HG02852 (cell line): ENCODE results near the gene ATP2C2.

Source experiments
- ATAC-seq: cut with Tn5 transposase; IDR thresholded peaks from one replicate; pipeline ENCODE4 v1.9.1; 2021; ENCODE audit warnings: mild to moderate bottlenecking, moderate library complexity; ENCODE audit not compliant: unreplicated experiment

ATP2C2 gene

DNA sequence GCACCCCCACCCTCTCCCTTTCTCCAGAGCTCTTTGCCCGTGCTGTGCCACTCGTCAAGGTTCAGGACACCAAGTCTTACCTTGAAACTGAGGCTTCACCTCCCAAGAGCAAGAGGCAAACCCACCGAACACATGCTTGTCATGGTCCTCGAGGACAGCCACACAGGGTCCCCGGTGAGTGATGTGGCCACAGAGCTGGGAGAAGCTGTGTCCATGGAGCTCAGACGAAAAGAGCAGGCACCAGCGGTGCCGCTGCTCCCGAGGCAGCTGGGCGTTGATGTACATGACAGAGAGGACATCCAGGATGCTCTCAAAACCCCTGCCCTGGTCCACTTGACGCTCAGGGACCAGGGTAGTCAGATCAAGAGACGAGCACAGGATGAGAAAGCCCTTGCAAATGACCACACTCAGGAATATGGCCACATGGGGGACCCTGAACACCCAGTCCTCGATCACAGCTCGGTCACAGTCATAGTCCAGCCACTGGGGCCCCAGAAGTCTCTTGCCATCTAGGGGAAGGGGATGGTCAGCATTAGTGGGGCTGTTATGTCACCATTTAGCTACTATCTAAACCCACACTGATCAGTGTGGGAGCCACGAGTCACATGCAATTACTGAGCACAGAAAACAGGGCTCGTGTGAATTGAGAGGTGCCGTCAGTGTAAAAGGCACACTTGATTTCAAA is 118.4 kb downstream of the ATP2C2 start:
- no peak for ATAC-seq

DNA sequence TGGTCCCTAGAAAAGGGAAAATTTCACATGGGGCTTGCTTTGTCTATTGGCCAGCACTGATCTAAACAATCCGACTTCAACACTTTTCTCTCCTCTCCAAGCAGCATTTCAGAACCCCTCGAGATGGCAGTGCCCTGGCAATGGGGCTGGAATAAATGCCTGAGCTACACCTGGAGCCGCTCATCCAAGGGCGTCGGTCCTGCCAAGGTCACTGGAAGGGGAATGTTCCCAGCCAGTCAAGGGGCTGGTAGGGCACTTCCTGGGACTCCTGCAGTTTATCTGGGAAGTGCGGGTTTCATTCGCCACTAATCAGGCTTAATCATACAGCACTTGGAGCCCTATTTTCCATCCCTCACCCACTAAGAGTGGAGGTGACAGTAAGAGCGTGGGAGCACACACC is 119.0 kb downstream of the ATP2C2 start:
- no peak for ATAC-seq

DNA sequence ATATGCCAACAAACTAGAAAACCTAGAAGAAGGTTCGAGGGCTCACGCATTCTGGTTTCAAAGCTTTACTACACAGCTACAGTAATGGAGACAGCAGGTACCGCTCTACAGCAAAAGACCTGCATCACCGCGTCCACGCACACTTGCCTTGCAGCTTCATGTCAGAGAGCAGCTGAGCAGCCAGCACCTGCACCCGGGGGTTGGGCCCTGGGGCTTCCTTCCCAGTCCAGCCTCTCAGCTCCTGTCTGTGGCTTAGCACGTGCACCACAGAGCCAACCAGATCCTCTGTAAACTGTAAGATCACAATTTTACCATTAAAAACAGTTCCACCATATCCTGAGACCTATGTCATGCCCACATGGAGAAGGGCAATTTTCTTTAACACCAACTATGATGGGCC is 120.8 kb downstream of the ATP2C2 start:
- ATAC-seq = no peak

DNA sequence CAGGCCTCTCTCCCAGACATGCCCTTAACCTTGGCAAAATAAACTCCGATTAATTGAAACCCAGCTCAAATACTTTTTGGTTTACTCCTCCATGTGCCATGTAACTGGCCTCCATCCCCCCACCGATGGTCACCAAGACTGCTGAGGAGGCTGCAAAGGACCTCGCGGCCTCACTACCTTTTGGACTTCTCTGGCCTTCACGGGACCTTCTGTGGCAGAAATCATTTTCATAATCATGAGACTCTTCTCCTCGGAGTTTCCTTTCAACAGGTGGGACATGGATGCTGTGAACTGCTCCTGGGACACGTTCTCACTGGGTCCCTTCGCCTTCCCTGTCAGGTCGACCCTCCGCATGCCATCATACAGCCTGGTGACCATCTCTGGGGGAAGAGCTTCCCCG is 127.2 kb downstream of the ATP2C2 start:
- no peak for ATAC-seq

DNA sequence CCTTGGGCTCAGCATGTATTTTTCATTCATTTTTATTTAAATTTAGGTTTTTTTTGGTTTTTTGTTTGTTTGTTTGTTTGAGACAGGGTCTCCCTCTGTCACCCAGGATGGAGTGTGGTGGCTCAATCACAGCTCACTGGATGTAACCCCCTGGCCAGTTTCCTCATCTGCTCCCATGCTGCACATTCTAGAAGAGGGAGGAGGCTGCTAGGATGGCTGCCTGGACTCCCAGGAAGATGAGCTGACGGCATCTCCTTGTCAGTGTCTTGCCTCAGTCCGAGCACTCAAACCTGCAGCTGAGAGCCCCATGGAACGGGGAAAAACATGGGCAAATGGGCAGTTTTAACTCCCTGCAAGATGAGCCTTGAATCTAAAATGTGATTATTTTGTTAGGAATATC is 128.7 kb downstream of the ATP2C2 start:
- no peak for ATAC-seq

DNA sequence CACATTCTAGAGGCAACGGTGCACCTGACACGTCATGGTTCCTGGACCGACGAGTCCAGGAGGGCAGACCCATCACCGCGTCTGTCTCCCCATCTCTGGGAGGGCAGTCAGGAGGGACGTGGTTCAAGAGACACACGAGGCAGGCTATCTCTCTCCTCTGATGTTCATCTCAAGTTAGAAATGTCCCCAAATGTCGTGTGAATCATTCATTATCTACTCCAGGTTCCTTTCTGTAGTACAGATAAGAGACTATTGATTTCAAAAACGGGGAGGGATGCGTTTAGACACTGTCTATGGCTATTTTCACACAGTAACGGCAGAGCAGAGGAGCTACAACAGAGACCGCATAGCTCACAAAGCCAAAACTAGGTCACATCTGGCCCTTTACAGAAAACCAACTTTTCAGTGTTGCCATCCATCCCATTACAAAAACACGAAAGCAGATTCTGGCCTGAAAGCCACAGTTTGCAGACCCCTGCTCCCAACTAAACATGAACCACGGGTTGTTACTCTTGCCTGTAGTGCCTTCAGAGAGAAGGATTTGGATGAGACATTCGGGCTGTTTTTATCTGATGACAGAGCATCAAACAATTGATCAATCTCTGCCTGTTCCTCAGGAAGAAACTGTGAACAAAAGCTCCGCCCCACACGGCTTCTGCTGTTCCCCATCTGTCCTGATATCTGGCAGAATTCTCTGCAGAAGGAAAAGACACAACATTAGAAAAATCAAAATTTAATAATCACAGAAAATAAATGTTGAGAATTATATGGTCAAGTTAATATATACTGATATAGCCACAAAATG is 129.3 kb downstream of the ATP2C2 start:
- no peak for ATAC-seq

DNA sequence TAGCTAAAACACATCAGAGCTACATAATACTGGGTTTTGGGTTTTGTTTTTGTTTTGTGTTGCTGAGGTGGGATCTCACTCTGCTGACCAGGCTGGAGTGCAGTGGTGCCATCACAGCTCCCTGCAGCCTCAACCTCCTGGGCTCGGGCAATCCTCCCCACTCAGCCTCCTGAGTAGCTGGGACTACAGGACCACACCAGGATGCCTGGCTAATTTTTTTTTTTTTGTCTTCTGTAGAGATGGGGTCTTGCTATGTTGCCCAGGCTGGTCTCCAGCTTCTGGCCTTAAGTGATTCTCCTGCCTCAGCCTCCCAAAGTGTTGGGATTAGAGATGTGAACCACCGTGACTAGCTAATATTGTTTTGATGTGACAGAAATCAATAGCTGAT is 129.9 kb downstream of the ATP2C2 start:
- no peak for ATAC-seq

DNA sequence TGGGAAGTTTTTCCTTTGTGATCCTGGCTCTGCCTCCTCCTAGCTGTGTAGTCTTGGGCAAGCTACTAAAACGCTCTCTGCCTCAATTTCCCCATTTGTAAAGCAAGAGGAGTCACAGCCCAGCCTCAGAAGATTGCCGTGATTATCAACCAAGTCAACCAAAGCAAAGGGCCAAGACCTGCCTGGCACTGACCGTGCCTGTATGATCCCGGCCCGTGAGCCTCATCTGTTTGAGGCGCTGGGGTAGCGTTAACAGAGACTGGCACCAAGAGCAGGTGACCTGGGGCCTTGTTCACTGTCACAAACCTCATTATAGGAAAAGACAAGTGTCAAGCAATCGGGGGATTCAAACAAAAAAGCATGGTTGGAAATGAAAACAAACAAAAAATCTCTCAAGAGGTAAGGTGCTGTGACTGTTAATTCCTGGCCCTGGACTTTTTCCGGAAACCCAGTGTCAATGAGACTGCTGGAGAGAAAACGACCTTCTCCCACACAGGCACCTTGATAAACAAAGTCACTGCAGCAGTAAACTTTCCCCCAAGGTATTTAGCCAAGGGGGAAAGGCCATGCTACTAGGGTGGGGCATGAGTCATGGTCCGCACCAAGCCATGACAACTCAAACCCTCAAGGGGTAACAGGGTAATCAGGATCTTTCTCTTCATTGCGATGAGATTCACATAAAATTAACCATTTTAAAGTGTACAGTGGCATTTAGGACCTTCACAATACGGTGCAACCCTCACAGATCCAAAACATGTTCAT is 130.7 kb downstream of the ATP2C2 start:
- no peak for ATAC-seq

DNA sequence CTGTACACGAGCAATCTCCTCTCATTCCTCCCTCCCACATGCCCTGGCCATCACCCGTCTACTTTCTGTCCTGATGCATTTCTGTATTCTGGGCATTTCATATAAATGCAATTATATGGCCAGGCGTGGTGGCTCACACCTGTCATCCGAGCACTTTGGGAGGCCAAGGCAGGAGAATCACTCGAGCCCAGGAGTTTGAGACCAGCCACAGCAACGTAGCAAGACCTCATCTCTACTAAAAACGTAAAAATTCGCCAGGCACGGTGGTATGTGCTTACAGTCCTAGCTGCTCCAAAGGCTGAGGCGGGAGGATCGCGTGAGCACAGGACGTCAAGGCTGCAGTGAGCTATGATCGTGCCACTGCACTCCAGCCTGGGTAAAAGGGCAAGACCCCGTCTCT is 131.3 kb downstream of the ATP2C2 start:
- no peak for ATAC-seq

DNA sequence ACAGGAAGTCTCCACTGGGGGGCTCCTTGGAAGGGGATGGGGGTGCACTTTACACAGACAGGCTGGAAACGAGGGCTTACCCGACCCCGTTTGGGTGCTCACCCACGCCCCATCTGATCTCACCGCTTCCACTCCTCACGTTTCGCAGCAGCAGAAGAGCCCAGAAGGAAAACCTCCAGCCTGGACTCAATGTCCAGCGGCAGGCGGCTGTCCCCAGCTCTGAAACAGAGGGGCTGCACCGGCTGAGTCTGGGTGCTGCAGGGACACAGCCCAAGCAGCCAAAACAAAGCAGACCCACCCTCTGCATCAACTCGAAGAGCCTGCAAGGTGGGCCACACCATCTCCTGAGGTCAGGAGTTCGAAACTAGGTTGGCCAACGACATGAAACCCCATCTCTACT is 132.2 kb downstream of the ATP2C2 start:
- no peak for ATAC-seq

DNA sequence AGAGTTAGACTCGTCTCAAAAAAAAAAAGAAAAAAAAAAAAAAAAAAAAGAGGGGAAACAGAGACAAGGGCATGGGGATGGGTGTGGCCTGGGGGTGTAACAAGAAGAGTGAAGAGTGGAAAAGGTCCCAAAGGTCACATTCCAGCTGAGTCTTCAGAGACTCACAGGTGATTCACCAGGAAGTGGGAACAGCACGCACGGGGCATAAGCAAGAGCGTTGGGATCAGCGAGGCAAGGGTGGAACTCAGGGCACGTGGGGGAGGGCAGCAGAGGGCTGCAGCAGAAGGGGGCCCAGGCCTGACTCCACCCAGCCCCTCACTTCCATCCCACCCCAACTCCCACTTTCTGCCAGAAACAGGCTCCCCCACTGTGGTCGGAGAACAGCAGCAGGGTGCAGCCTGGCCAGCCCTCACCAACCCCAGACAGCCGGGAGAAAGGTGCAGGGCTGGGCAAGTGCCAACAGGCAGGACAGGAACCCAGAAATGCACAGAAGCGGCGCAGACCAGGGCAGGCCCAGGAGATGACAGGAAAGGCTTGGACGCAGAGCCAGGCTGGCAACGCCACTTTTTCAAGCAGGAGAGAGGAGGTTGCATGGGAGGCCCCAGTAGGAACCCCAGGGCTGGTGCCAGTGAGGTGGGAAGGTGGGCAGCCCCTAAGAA is 132.9 kb downstream of the ATP2C2 start:
- ATAC-seq = no peak

DNA sequence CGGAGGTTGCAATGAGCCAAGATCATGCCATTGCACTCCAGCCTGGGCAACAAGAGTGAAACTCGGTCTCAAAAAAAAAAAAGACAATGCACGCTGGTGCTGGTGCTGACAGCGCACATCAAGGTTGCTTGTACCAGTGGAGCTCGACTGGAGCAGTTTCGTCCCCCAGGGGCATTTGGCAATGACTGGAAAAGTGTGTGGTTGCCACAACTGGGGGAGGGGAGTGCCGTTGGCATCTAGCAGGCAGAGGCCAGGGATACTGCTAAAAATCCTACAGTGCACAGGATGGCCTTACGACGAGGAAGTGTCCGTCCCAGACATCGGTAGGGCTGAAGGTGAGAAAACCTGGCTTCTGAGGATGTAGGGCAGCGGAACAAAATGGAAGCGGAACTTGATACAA is 133.7 kb downstream of the ATP2C2 start:
- ATAC-seq = no peak

DNA sequence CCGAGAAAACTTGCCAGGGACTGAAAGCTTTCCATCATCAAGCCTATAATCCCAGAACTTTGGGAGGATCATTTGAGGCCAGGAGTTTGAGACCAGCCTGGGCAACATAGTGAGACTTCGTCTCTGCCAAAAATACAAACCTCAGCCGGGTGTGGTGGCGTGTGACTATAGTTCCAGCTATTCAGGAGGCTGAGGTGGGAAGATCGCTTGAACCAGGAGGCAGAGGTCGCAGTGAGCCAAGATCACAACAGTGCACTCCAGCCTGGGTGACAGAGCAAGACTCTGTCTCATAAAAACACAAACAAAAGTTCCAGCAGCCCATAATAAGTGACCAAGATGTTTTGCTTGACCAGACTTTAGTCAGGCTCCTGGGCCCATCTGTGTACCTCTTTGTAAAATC is 134.2 kb downstream of the ATP2C2 start:
- no peak for ATAC-seq

DNA sequence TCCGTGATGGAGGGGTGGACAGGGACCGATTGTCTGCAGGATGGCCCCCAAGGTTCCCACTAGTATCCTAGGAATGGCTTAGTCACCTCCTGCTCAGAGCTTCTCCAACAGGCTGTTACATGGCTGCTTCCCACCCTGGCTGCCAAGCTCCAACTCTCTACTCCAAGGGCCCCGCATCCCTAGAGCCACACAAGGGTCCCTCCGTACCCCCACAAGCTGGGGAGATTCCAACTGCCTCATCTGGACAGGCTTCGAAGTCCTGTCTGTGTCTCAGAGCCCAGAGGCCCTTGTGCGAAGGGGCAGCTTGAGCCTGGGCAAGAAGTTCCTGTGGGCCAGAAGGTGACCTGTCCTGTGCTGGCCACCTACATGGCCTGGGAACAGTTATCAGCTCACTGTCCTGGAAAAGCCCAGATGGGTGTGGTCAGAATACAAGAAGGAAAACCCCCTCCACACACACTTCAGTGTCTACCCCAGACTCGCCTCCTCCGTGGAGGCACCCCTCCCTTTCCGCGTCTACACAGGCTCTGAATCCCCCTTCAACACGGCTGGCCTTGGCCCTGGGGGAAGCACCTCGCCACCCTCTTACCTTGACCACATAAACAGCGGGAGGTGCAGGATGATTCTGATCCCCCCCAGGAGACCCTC is 135.5 kb downstream of the ATP2C2 start:
- ATAC-seq = peak; percentile 1

DNA sequence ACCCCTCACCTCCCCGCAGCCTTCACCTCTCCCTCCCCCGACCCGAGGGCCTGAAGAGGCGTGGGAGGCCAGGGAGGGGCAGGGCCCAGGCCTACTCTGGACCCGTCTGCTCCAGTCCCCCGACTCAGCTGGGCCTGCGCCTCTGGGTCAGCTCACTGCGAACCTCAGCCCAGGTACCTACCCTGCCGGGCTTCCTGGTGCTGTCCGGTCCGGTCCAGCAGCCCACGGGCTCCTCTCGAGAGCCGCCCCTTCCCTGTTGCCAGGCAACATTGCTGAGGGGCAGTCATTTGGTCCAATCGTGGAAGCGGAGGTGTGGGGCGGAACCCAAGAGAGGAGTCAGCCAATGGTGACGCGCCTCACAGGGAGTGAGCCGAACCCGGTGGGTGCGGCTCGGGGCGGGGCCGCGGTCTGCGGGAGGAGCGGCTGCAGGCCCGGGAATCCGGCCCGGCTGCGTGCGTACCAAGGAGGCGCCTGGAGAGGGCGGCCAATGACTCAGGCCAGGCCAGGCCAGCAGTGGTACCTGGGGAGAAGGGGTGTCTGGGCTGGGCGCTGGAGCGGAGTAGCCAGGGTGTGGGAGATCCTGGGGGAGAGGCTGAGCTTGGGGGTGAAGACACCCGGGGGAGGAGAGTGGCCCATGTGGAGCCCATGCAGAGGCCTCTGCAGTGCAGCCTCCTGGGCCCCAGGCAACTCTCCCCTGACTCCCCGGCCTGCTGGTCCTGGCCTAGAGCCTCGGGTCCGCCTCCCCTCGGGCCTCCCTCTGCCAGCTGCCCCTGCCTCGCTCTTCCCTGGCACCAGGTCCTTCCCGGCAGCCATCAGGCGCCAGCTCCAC is 136.3 kb downstream of the ATP2C2 start, which contains the start of gene MEAK7:
TSS of gene MEAK7 (minus strand) at position 240 of the 829 bp plus-strand sequence. CDS start 6,573 bp downstream, outside the sequence.
- peak; percentile 92 for ATAC-seq

DNA sequence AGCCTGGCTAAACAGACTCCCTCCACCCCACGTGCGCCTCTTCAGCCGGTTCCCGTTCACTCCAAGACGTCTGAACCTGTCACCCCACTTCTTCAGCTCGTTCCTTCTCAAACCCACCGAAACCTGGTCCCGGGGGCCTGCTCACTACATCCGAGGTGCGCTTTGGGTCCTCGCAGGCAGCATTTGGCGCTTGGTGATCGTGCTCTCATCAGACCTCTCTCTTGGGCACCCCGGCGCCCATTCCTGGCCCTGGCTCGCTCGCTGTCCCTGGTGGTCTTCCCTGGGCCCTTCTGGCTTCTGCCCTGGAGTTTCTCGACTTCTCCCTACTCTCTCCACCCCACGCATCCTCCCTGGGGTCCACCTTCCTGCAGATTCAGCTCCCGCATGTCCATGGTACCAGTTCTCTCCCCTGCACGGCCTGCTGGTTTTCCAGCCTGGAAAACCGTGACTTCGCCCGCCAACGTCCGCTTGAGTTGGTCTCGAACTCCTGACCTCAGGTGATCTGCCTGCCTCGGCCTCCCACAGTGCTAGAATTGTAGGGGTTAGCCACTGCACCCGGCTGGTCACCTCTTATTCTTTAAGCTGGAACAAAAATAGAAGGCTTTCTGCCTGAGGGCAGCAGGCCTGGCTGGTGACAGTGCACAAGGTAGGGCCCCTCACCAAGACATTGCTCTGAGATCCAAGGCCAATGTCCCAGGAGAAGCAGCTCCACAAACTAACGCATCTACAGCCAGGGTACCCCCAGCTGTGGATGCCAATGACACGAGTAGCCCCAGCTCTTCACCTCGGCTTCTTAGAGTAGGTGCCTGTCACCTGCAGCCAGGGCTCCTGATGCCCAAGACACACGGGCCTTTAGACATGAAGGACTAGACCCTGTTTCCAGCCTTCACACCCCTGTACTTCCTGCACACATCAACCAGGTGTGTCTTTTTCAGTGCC is 137.2 kb downstream of the ATP2C2 start:
- ATAC-seq = no peak

DNA sequence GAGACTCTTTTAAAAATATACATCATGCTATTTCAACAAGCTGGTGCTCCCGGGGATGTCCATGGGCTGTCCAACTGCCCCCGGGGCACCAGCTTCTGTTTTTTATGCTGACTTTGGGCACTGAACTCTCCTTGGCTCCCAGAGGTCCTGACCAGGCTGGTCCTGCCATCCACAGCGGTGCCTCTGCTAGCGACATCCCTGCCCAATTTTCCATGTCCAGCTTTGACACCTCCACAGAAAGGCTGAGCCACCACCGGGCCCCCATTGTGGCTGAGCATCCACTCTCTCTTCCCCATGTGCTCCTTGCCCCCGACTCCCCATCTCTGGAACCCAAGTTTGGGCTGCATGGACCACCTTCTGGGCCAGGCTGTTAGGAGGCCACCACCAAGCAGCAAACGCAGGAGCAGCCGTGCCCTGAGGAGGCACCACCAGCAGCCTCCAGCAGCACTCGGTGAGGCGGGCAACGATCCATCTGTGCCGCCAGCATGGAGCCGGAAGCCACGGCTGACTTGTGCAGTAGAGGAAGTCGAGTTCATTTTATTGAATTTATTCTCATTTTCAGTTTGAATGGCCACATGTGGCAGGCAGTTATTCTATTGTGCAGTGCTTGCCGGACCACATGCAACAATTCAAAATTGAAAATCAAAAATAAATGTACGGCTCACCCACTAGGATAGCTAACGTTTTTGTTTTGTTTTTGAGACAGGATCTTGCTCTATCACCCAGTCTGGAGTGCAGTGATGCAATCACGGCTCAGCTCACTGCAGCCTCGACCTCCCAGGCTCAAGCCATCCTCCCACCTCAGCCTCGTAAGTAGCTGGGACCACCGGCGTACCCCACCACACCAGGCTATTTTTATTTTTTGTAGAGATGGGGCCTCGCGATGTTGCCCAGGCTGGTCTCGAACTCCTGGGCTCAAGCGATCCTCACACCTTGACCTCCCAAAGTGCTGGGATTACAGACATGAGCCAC is 139.0 kb downstream of the ATP2C2 start:
- no peak for ATAC-seq

DNA sequence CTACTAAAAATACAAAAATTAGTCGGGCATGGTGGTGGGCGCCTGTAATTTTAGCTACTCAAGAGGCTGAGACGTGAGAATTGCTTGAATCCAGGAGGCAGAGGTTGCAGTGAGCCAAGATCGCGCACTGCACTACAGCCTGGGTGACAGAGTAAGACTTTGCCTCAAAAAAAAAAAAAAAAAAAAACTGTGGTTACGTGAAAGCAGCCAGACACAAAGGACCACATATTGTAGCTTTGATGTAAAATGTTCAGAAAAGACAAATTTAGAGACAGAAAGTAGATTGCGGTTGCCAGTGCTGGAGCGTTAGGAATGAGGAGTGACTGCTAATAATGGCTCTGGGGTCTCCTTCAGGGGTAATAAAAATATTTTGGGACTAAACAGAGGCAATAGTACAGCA is 140.2 kb downstream of the ATP2C2 start:
- ATAC-seq = no peak
